GM23338 (cell line): ENCODE measurements around the gene TMEM38A. TPM values are rescaled to one million over a fixed set of nuclear protein-coding genes. Genes with fewer than 3 reads are reported as not detected.

Experiments
- ATAC-seq: fragments of 200-7000 bp; cut with Tn5 transposase; 3 replicates; pipeline ENCODE4 v1.9.1; 2020
- DNase-seq: peaks from one replicate; pipeline ENCODE4 v3.0.0-alpha.2; 2015; ENCODE audit warnings: low spot score
- H2AFZ ChIP-seq: fragments of 200-600 bp; sonication (generic); 2 replicates; pipeline ENCODE4 v1.8.0; 2016; ENCODE audit warnings: antibody characterized with exemption, mild to moderate bottlenecking, moderate library complexity
- H3F3A ChIP-seq: fragments of 200-600 bp; sonication (generic); replicated peaks from 2 replicates; pipeline ENCODE4 v1.8.0; 2017; ENCODE audit warnings: antibody characterized with exemption, mixed run types, low read depth
- H3K27ac ChIP-seq: fragments of 200-600 bp; sonication (generic); 2 replicates; pipeline ENCODE4 v1.6.1; 2016; ENCODE audit warnings: low read depth
- H3K27me3 ChIP-seq: fragments of 200-600 bp; sonication (generic); 2 replicates; pipeline ENCODE4 v1.8.0; 2016; ENCODE audit warnings: mild to moderate bottlenecking, mixed run types, moderate library complexity; ENCODE audit not compliant: insufficient read depth
- H3K36me3 ChIP-seq: fragments of 200-600 bp; sonication (generic); 2 replicates; pipeline ENCODE4 v1.8.0; 2016; ENCODE audit warnings: mild to moderate bottlenecking; ENCODE audit not compliant: insufficient read depth
- H3K4me1 ChIP-seq: fragments of 200-600 bp; sonication (generic); 2 replicates; pipeline ENCODE4 v1.8.0; 2016; ENCODE audit warnings: mild to moderate bottlenecking, moderate library complexity; ENCODE audit not compliant: insufficient read depth
- H3K4me2 ChIP-seq: fragments of 200-600 bp; sonication (generic); 2 replicates; pipeline ENCODE4 v1.7.1; 2017; ENCODE audit warnings: mixed run types
- H3K4me3 ChIP-seq: fragments of 200-600 bp; sonication (generic); 2 replicates; pipeline ENCODE4 v1.6.1; 2016; ENCODE audit warnings: mixed run types
- H3K79me2 ChIP-seq: fragments of 200-600 bp; sonication (generic); replicated peaks from 2 replicates; pipeline ENCODE4 v1.8.0; 2017; ENCODE audit warnings: mild to moderate bottlenecking; ENCODE audit not compliant: insufficient read depth
- H3K9me2 ChIP-seq: fragments of 200-600 bp; sonication (generic); 2 replicates; pipeline ENCODE4 v1.8.0; 2017; ENCODE audit not compliant: insufficient read depth
- H4K20me1 ChIP-seq: fragments of 200-600 bp; sonication (generic); replicated peaks from 2 replicates; pipeline ENCODE4 v1.8.0; 2017; ENCODE audit warnings: mild to moderate bottlenecking; ENCODE audit not compliant: insufficient read depth
- H3K27ac Mint-ChIP-seq: 2 replicates; pipeline ENCODE4 v1.8.0; 2020; ENCODE audit warnings: inconsistent platforms, mild to moderate bottlenecking, moderate library complexity, mixed read lengths
- H3K27me3 Mint-ChIP-seq: 3 replicates; pipeline ENCODE4 v1.8.0; 2022; ENCODE audit warnings: low read depth, mild to moderate bottlenecking, moderate library complexity, mixed read lengths, inconsistent platforms; ENCODE audit not compliant: insufficient read depth, poor library complexity
- H3K36me3 Mint-ChIP-seq: 3 replicates; pipeline ENCODE4 v1.8.0; 2021; ENCODE audit warnings: low read depth, mild to moderate bottlenecking, inconsistent platforms, moderate library complexity, mixed read lengths
- H3K4me1 Mint-ChIP-seq: 3 replicates; pipeline ENCODE4 v1.8.0; 2020; ENCODE audit warnings: mild to moderate bottlenecking, inconsistent platforms, mixed read lengths
- H3K4me3 Mint-ChIP-seq: 3 replicates; pipeline ENCODE4 v1.8.0; 2021; ENCODE audit warnings: moderate library complexity, mild to moderate bottlenecking, inconsistent platforms, mixed read lengths
- H3K9me3 Mint-ChIP-seq: 3 replicates; pipeline ENCODE4 v1.8.0; 2020; ENCODE audit warnings: moderate library complexity, mild to moderate bottlenecking, inconsistent platforms, mixed read lengths
- CREB1 ChIP-seq: fragments of 250-450 bp; sonication (Bioruptor Pico); IDR thresholded peaks from 2 replicates; pipeline ENCODE4 v1.5.0; 2020; ENCODE audit warnings: low read depth, mild to moderate bottlenecking, moderate library complexity
- EZH2 ChIP-seq: fragments of 200-600 bp; sonication (generic); IDR thresholded peaks from one replicate; pipeline ENCODE4 v1.8.0; 2017; ENCODE audit warnings: antibody characterized with exemption, mild to moderate bottlenecking, low read depth; ENCODE audit not compliant: unreplicated experiment
- EZH2phosphoT487 ChIP-seq: fragments of 200-600 bp; sonication (generic); IDR thresholded peaks from one replicate; pipeline ENCODE4 v1.8.1; 2018; ENCODE audit warnings: antibody characterized with exemption; ENCODE audit not compliant: unreplicated experiment
- JUNB ChIP-seq: IDR thresholded peaks from one replicate; pipeline ENCODE4 v1.6.1; 2016; ENCODE audit warnings: antibody characterized with exemption; ENCODE audit not compliant: unreplicated experiment
- NANOG ChIP-seq: IDR thresholded peaks from 2 replicates; pipeline ENCODE4 v1.6.1; 2016; ENCODE audit warnings: antibody characterized with exemption, borderline replicate concordance
- POLR2AphosphoS5 ChIP-seq: IDR thresholded peaks from 2 replicates; pipeline ENCODE4 v1.6.1; 2016; ENCODE audit warnings: antibody characterized with exemption, low read depth
- STAT1 ChIP-seq: IDR thresholded peaks from one replicate; pipeline ENCODE4 v1.6.1; 2016; ENCODE audit warnings: antibody characterized with exemption; ENCODE audit not compliant: unreplicated experiment
- ZNF114 ChIP-seq: fragments of 250-450 bp; sonication (Bioruptor Pico); IDR thresholded peaks from 2 replicates; pipeline ENCODE4 v1.5.0; 2020; ENCODE audit warnings: mild to moderate bottlenecking, moderate library complexity
- ZNF331 ChIP-seq: fragments of 250-450 bp; sonication (Bioruptor Pico); IDR thresholded peaks from 2 replicates; pipeline ENCODE4 v1.5.0; 2020; ENCODE audit warnings: low read depth, mild to moderate bottlenecking, moderate library complexity
- polyA plus RNA-seq: library from polyadenylated mRNA; unstranded; fragments of >200 nt; fragmentation: Nextera tagmentation; extraction: Ambion mirVana; gene quantifications from 2 replicates; pipeline ENCODE4 v1.2.1, GENCODE V29; 2016
- total RNA-seq: library from RNA; depleted of rRNA; stranded (reverse); fragments of >200 nt; shearing (Covaris generic); gene quantifications from 2 replicates; pipeline ENCODE4 v1.2.3, GENCODE V29; 2014
- TF ChIP-seq, protein P1 (sequence below), 2 experiments: fragments of 200-600 bp in 1 of 2; sonication (generic) in 1 of 2; conservative IDR thresholded peaks; 2 replicates each; pipeline versions ENCODE4 v1.5.1 to v1.6.1; 2016 to 2017; ENCODE audit warnings: antibody characterized with exemption in 2 of 2, low read depth in 2 of 2, mild to moderate bottlenecking in 2 of 2, moderate library complexity in 1 of 2
- TF ChIP-seq, protein P2 (sequence below): fragments of 250-450 bp; sonication (Bioruptor Pico); IDR thresholded peaks from 2 replicates; pipeline ENCODE4 v1.5.0; 2020; ENCODE audit warnings: mild to moderate bottlenecking, moderate library complexity
- TF ChIP-seq, protein P3 (sequence below): IDR thresholded peaks from 2 replicates; pipeline ENCODE4 v1.6.1; 2016; ENCODE audit warnings: antibody characterized with exemption
- TF ChIP-seq, protein P4 (sequence below): IDR thresholded peaks from one replicate; pipeline ENCODE4 v1.6.1; 2018; ENCODE audit warnings: antibody characterized with exemption; ENCODE audit not compliant: unreplicated experiment

Gene TMEM38A
- total and polyA plus RNA-seq, 2 experiments from 2014 or later = 5.9 to 14.1 TPM

DNA sequence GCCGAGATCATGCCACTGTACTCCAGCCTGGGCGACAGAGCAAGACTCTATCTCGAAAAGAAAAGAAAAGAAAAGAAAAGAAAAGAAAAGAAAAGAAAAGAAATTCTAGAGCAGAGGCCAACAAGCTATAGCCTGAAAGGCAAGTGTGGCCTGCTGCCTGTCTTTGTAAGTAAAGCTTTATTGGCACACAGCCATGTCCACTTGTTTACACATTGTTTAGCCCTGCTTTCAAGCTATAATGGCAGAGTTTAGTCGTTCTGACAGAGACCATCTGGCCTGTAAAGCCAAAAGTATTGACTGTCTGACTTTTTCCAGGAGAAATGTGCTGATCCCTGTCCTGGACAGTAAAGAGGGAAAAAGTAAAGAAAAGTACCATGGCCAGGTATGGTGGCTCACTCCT is 77.0 kb downstream of the TMEM38A start:
- ATAC-seq (no peak), DNase-seq (no peak)
- no peak overlapping the region for H3K27ac ChIP-seq
- H4K20me1 ChIP-seq = no peaks in the 10 kb centered on the region
- Mint-ChIP-seq H3K9me3 (peaks cover 13% of the 10 kb centered on the region; the same call in 1 of the 3 replicates), H3K4me1 (peaks cover 6% of the 10 kb centered on the region; the same call in 2 of the 3 replicates), H3K36me3 (no peaks in the 10 kb centered on the region), H3K27ac (no peak overlapping the region), H3K4me3 (no peak overlapping the region), H3K27me3 (peaks cover 4% of the 10 kb centered on the region)
- no peak overlapping the region for H3K4me3 ChIP-seq
- no peak for TF ChIP-seq CREB1
- no peak for TF ChIP-seq JUNB
- TF ChIP-seq, protein P1, sequence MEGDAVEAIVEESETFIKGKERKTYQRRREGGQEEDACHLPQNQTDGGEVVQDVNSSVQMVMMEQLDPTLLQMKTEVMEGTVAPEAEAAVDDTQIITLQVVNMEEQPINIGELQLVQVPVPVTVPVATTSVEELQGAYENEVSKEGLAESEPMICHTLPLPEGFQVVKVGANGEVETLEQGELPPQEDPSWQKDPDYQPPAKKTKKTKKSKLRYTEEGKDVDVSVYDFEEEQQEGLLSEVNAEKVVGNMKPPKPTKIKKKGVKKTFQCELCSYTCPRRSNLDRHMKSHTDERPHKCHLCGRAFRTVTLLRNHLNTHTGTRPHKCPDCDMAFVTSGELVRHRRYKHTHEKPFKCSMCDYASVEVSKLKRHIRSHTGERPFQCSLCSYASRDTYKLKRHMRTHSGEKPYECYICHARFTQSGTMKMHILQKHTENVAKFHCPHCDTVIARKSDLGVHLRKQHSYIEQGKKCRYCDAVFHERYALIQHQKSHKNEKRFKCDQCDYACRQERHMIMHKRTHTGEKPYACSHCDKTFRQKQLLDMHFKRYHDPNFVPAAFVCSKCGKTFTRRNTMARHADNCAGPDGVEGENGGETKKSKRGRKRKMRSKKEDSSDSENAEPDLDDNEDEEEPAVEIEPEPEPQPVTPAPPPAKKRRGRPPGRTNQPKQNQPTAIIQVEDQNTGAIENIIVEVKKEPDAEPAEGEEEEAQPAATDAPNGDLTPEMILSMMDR (conservative IDR thresholded peaks at IDR 0.05; ENCODE audit: low read depth in 2 of 2) = no peak
- TF ChIP-seq NANOG = no peak
- TF ChIP-seq, protein P2, sequence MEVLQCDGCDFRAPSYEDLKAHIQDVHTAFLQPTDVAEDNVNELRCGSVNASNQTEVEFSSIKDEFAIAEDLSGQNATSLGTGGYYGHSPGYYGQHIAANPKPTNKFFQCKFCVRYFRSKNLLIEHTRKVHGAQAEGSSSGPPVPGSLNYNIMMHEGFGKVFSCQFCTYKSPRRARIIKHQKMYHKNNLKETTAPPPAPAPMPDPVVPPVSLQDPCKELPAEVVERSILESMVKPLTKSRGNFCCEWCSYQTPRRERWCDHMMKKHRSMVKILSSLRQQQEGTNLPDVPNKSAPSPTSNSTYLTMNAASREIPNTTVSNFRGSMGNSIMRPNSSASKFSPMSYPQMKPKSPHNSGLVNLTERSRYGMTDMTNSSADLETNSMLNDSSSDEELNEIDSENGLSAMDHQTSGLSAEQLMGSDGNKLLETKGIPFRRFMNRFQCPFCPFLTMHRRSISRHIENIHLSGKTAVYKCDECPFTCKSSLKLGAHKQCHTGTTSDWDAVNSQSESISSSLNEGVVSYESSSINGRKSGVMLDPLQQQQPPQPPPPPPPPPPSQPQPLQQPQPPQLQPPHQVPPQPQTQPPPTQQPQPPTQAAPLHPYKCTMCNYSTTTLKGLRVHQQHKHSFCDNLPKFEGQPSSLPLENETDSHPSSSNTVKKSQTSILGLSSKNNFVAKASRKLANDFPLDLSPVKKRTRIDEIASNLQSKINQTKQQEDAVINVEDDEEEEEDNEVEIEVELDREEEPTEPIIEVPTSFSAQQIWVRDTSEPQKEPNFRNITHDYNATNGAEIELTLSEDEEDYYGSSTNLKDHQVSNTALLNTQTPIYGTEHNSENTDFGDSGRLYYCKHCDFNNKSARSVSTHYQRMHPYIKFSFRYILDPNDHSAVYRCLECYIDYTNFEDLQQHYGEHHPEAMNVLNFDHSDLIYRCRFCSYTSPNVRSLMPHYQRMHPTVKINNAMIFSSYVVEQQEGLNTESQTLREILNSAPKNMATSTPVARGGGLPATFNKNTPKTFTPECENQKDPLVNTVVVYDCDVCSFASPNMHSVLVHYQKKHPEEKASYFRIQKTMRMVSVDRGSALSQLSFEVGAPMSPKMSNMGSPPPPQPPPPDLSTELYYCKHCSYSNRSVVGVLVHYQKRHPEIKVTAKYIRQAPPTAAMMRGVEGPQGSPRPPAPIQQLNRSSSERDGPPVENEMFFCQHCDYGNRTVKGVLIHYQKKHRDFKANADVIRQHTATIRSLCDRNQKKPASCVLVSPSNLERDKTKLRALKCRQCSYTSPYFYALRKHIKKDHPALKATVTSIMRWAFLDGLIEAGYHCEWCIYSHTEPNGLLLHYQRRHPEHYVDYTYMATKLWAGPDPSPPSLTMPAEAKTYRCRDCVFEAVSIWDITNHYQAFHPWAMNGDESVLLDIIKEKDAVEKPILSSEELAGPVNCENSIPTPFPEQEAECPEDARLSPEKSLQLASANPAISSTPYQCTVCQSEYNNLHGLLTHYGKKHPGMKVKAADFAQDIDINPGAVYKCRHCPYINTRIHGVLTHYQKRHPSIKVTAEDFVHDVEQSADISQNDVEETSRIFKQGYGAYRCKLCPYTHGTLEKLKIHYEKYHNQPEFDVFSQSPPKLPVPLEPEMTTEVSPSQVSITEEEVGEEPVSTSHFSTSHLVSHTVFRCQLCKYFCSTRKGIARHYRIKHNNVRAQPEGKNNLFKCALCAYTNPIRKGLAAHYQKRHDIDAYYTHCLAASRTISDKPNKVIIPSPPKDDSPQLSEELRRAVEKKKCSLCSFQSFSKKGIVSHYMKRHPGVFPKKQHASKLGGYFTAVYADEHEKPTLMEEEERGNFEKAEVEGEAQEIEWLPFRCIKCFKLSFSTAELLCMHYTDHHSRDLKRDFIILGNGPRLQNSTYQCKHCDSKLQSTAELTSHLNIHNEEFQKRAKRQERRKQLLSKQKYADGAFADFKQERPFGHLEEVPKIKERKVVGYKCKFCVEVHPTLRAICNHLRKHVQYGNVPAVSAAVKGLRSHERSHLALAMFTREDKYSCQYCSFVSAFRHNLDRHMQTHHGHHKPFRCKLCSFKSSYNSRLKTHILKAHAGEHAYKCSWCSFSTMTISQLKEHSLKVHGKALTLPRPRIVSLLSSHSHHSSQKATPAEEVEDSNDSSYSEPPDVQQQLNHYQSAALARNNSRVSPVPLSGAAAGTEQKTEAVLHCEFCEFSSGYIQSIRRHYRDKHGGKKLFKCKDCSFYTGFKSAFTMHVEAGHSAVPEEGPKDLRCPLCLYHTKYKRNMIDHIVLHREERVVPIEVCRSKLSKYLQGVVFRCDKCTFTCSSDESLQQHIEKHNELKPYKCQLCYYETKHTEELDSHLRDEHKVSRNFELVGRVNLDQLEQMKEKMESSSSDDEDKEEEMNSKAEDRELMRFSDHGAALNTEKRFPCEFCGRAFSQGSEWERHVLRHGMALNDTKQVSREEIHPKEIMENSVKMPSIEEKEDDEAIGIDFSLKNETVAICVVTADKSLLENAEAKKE (CRISPR knock-in tag) = no peak
- TF ChIP-seq ZNF331 = no peak
- TF ChIP-seq, protein P3, sequence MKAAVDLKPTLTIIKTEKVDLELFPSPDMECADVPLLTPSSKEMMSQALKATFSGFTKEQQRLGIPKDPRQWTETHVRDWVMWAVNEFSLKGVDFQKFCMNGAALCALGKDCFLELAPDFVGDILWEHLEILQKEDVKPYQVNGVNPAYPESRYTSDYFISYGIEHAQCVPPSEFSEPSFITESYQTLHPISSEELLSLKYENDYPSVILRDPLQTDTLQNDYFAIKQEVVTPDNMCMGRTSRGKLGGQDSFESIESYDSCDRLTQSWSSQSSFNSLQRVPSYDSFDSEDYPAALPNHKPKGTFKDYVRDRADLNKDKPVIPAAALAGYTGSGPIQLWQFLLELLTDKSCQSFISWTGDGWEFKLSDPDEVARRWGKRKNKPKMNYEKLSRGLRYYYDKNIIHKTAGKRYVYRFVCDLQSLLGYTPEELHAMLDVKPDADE = no peak
- no peak for TF ChIP-seq EZH2phosphoT487
- no peak for TF ChIP-seq POLR2AphosphoS5
- no peak for TF ChIP-seq ZNF114 (CRISPR knock-in tag)
- no peak for TF ChIP-seq EZH2
- TF ChIP-seq, protein P4, sequence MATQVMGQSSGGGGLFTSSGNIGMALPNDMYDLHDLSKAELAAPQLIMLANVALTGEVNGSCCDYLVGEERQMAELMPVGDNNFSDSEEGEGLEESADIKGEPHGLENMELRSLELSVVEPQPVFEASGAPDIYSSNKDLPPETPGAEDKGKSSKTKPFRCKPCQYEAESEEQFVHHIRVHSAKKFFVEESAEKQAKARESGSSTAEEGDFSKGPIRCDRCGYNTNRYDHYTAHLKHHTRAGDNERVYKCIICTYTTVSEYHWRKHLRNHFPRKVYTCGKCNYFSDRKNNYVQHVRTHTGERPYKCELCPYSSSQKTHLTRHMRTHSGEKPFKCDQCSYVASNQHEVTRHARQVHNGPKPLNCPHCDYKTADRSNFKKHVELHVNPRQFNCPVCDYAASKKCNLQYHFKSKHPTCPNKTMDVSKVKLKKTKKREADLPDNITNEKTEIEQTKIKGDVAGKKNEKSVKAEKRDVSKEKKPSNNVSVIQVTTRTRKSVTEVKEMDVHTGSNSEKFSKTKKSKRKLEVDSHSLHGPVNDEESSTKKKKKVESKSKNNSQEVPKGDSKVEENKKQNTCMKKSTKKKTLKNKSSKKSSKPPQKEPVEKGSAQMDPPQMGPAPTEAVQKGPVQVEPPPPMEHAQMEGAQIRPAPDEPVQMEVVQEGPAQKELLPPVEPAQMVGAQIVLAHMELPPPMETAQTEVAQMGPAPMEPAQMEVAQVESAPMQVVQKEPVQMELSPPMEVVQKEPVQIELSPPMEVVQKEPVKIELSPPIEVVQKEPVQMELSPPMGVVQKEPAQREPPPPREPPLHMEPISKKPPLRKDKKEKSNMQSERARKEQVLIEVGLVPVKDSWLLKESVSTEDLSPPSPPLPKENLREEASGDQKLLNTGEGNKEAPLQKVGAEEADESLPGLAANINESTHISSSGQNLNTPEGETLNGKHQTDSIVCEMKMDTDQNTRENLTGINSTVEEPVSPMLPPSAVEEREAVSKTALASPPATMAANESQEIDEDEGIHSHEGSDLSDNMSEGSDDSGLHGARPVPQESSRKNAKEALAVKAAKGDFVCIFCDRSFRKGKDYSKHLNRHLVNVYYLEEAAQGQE = no peak
- TF ChIP-seq STAT1 = no peak
- no peak overlapping the region for H2AFZ ChIP-seq
- no peaks in the 10 kb centered on the region for H3K9me2 ChIP-seq
- no peaks in the 10 kb centered on the region for H3K27me3 ChIP-seq
- no peaks in the 10 kb centered on the region for H3F3A ChIP-seq
- no peaks in the 10 kb centered on the region for H3K4me1 ChIP-seq
- H3K79me2 ChIP-seq = no peaks in the 10 kb centered on the region
- H3K4me2 ChIP-seq = no peak overlapping the region
- no peaks in the 10 kb centered on the region for H3K36me3 ChIP-seq
